Lung (tissue), 12 donors: ENCODE results near the gene KRTAP4-2. TPM values are rescaled to one million over a fixed set of nuclear protein-coding genes. Genes with fewer than 3 reads are reported as not detected.

Experiments
- ATAC-seq: fragments of 200-7000 bp; cut with Tn5 transposase; one replicate; pipeline ENCODE4 v1.9.1; 2020; ENCODE audit warnings: moderate number of reproducible peaks; ENCODE audit not compliant: insufficient read depth, low FRiP score
- DNase-seq, 3 donors: peaks; one replicate each; pipeline ENCODE4 v3.0.0-alpha.2; 2013 to 2017
- H3K27ac ChIP-seq, 2 donors: one replicate each; pipeline ENCODE4 v1.5.1; 2013; ENCODE audit warnings: mild to moderate bottlenecking in 2 of 2, moderate library complexity in 2 of 2, control low read depth in 1 of 2, inconsistent platforms in 1 of 2, low read depth in 1 of 2, low read length in 1 of 2
- H3K27me3 ChIP-seq, 3 donors: one replicate each; pipeline ENCODE4 v1.5.1; 2013; ENCODE audit warnings: low read length in 2 of 3; ENCODE audit not compliant: control insufficient read depth in 3 of 3, insufficient read depth in 3 of 3
- H3K36me3 ChIP-seq, 4 donors: one replicate each; pipeline ENCODE4 v1.5.1; 2013; ENCODE audit warnings: low read length in 4 of 4, mild to moderate bottlenecking in 1 of 4, moderate library complexity in 1 of 4; ENCODE audit not compliant: control insufficient read depth in 4 of 4, insufficient read depth in 4 of 4
- H3K4me1 ChIP-seq, 5 donors: one replicate each; pipeline ENCODE4 v1.5.1; 2013; ENCODE audit warnings: low read length in 5 of 5, mild to moderate bottlenecking in 2 of 5, moderate library complexity in 1 of 5; ENCODE audit not compliant: control insufficient read depth in 5 of 5, insufficient read depth in 5 of 5
- H3K4me3 ChIP-seq: one replicate; pipeline ENCODE4 v1.5.1; 2013; ENCODE audit warnings: mild to moderate bottlenecking, control low read depth, moderate library complexity
- H3K9ac ChIP-seq, 2 donors: one replicate each; pipeline ENCODE4 v1.5.1; 2013; ENCODE audit warnings: low read length in 2 of 2, control low read depth in 1 of 2; ENCODE audit not compliant: insufficient read depth in 1 of 2
- H3K9me3 ChIP-seq, 4 donors: one replicate each; pipeline ENCODE4 v1.5.1; 2013; ENCODE audit warnings: low read length in 3 of 4, mild to moderate bottlenecking in 1 of 4, moderate library complexity in 1 of 4; ENCODE audit not compliant: control insufficient read depth in 4 of 4, insufficient read depth in 3 of 4
- CTCF ChIP-seq: IDR thresholded peaks from 2 replicates; pipeline ENCODE4 v1.5.1; 2012; ENCODE audit warnings: mild to moderate bottlenecking; ENCODE audit errors: control extremely low read depth, extremely low read depth
- WGBS, 2 donors: extraction: QIAGEN DNeasy Blood & Tissue Kit; methylation state at CpG; one replicate each; pipeline ENCODE4 v1.1.7; 2013; 5-methylcytosine and 5-hydroxymethylcytosine counted together
- polyA plus RNA-seq, 2 donors: library from polyadenylated mRNA; stranded (reverse); fragments of 200-250 nt; gene quantifications; one replicate each; pipeline ENCODE4 v1.2.1, GENCODE V29; 2013
- total RNA-seq, 2 donors: library from RNA; depleted of rRNA in 1 of 2; stranded (reverse); fragments of >200 nt in 1 of 2; gene quantifications; one replicate each; pipeline ENCODE4 v1.2.1, GENCODE V29; 2014 to 2021
- donor health status: control.
- donor health status: control.
- donor health status: Bipolar disorder and iron deficiency.
- donor health status: healthy.
- donor health status: DM: yes; HTN: yes; CAD: no.

Gene KRTAP4-2
- total and polyA plus RNA-seq, 4 donors, result not detected

- 85 to 98% methylated on average over 2 of the region's 2 CpGs for WGBS, 2 donors
- no peaks in the 10 kb centered on the region for H3K27me3 ChIP-seq
- no peak for ATAC-seq
These were observed 8.9 kb upstream of the KRTAP4-2 start for GRCh38 chr17:41186872-41187271.

GRCh38 chr17:41185001-41185400, 7.0 kb upstream of the KRTAP4-2 start:
- Histone ChIP-seq H3K9ac (no peak overlapping the region), H3K9me3 (peaks cover 0 to 7% (median 0%) of the 10 kb centered on the region in 4 donors), H3K27ac (no peak overlapping the region), H3K27me3 (no peaks in the 10 kb centered on the region), H3K36me3 (no peaks in the 10 kb centered on the region), H3K4me1 (no peaks in the 10 kb centered on the region), H3K4me3 (no peak overlapping the region)
- 55 to 76% methylated on average over 1 of the region's 1 CpG for WGBS, 2 donors
- no peak for ATAC-seq
- DNase-seq, result no peak
- TF ChIP-seq CTCF, result no peak

More at GRCh38 chr17:41186872-41187271, 8.9 kb upstream of the KRTAP4-2 start:
- Histone ChIP-seq H3K27ac (no peak overlapping the region), H3K9ac (no peak overlapping the region), H3K36me3 (no peaks in the 10 kb centered on the region), H3K4me1 (no peaks in the 10 kb centered on the region), H3K4me3 (no peak overlapping the region), H3K9me3 (peaks cover 0 to 11% (median 0%) of the 10 kb centered on the region in 4 donors)
- DNase-seq, result no peak
- TF ChIP-seq CTCF, result no peak

GRCh38 chr17:41184480-41184961, 6.5 kb upstream of the KRTAP4-2 start, which contains the start of gene KRTAP4-1:
KRTAP4-1 (minus strand) TSS chr17:41184911; CDS start chr17:41184854, 57 bp downstream.
- TF ChIP-seq CTCF, result no peak
- ATAC-seq (no peak), DNase-seq (no peak)
- no peaks in the 10 kb centered on the region for H3K4me1 ChIP-seq
- H3K36me3 ChIP-seq, result no peaks in the 10 kb centered on the region
- WGBS, 2 donors, result 75% methylated on average over 9 of the region's 9 CpGs
- H3K27me3 ChIP-seq, result no peaks in the 10 kb centered on the region
- H3K9me3 ChIP-seq, result peaks cover 0 to 5% (median 0%) of the 10 kb centered on the region in 4 donors
- H3K4me3 ChIP-seq, result no peak within 1 kb of the TSS
- no peak within 1 kb of the TSS for H3K27ac ChIP-seq
- H3K9ac ChIP-seq, result no peak within 1 kb of the TSS
